Epithelial cell of esophagus (primary cell): ENCODE results near the gene SHOC2.
A peak's percentile ranks its signal among the peaks of the same experiment; 100 is the strongest.

ENCODE experiments used
- DNase-seq: peaks from one replicate; pipeline ENCODE4 v3.0.0; 2010; ENCODE audit warnings: low read depth
- H3K4me3 ChIP-seq: 2 replicates; pipeline ENCODE4 v1.5.1; 2011; ENCODE audit warnings: mild to moderate bottlenecking, low read length, control low read depth
- TF ChIP-seq, protein P1 (sequence below): IDR thresholded peaks from 2 replicates; pipeline ENCODE4 v1.5.1; 2011; ENCODE audit warnings: low read depth, mild to moderate bottlenecking, low read length, control low read depth, inconsistent platforms; ENCODE audit not compliant: insufficient read depth; ENCODE audit errors: missing control alignments

Gene SHOC2

DNA sequence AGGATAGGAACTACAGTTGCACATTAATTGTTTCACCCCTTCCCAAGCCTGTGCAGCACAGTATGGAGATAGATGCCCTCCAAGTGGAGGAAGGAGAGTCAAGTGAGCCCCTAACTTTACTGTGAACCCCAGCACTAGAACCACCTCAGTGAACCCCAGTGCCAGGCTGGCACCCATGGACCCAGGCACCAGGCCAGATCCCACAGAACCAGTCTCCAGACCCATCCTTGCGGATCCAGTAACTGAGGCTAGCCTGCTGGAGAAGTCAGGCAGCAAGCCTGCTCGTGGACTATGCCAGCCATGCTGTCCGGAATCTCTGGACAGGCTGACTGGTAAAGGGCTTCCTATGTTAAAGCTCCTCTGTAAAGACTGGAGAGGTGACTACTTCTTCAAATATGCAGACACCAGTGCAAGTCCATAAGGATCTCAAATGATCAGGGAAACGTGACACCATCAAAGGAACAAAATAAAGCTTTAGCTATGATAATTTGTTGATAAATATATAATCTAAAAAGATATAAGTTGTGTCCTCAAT is 27.7 kb downstream of the SHOC2 start:
- TF ChIP-seq, protein P1, sequence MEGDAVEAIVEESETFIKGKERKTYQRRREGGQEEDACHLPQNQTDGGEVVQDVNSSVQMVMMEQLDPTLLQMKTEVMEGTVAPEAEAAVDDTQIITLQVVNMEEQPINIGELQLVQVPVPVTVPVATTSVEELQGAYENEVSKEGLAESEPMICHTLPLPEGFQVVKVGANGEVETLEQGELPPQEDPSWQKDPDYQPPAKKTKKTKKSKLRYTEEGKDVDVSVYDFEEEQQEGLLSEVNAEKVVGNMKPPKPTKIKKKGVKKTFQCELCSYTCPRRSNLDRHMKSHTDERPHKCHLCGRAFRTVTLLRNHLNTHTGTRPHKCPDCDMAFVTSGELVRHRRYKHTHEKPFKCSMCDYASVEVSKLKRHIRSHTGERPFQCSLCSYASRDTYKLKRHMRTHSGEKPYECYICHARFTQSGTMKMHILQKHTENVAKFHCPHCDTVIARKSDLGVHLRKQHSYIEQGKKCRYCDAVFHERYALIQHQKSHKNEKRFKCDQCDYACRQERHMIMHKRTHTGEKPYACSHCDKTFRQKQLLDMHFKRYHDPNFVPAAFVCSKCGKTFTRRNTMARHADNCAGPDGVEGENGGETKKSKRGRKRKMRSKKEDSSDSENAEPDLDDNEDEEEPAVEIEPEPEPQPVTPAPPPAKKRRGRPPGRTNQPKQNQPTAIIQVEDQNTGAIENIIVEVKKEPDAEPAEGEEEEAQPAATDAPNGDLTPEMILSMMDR: no peak
- no peak overlapping the region for H3K4me3 ChIP-seq
- peak; percentile 27 for DNase-seq

DNA sequence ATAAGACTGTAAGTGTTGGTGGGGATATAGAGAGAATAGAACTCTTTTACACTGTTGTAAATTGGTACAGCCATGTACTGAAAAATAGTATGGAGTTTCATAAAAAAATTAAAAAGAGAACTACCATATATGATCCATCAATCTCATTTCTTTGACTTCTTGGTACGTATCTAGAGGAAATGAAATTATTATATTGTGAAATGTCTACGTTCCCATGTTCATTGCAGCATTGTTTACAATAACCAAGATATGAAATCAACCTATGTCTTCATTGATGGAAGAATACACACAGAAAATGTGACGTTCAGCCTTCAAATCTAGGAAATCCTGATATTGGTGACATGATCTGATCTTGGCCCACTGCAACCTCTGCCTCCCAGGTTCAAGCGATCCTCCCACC is 32.0 kb downstream of the SHOC2 start:
- H3K4me3 ChIP-seq: no peak overlapping the region
- no peak for DNase-seq
- TF ChIP-seq, protein P1: no peak

DNA sequence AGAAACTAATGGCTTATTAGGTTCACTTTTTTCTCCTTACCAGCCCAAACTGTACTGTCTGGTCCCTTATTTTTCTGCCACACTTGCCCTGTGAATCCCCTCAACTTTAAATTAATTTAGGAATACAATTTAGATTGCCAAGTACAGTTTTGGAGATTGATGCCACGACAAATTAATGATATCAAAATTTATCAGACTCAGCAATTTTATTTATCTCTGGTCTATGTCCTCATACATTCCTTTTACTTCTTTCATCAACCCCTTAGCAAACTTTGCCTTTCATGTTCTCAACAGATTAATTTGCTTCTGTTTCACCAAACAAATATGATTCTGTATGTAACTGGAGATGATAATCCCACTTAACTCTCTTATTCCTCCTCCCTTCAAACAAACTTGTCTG is 38.2 kb downstream of the SHOC2 start:
- no peak for DNase-seq
- no peak overlapping the region for H3K4me3 ChIP-seq
- TF ChIP-seq, protein P1: no peak

DNA sequence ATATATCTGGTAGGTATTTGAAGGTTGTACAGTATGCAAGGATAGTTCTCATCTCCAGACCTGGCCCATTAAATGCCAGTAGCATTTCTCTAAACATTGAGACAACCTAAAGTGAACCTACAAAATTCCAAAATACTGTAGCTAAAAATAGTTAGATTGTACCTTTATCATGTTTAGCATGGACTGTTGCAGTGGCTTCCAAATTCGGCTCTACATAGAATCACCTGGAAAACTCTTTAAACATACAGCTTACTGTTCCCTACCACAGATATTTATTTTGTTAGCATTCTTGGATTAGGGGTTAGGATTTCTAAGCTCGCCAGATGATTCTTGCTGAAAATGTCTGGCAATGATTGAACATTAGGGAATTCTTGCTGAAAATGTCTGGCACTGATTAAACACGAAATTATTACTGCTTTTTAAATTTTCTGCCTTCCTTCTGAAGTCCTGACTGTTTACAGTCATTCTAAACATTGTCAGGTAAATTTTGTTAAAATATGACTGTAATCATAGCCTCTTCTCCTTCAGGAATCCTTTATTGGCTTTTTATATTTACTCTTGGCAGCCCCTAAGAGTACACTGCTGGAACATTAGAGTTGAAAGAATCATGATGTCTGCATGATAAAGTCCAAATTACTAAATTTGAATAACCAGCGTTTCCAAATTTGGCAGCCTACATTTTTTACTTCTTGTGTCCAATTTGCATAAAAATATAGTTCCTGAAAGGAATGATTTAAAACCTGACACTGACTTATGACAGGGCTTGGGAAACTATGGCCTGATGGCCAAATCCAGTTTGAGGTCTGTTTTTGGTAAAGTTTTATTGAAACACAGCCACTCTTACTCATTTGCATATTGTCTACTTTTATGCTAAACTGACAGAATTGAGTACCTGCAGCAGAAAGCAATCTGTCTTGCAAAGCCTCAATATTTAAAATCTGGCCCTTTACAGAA is 40.3 kb downstream of the SHOC2 start:
- TF ChIP-seq, protein P1: no peak
- DNase-seq: no peak
- no peak overlapping the region for H3K4me3 ChIP-seq

DNA sequence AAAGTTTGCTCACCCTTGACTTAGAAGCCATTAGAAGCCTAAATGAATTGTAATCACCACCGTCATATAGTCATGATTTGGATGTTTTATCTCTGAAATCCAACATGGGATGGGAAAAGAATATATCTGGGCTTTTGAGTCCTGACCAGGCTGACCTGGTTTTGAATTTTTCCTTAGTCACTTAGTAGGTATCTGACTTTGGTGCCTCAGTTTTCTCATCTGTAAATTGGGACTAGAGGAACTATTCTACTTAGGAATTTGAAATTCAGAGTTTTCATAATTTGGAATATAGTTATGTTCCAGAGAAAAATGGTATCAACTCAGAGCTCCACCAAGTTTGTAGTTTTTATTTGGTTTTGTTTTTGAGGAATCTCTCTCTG is 40.9 kb downstream of the SHOC2 start:
- TF ChIP-seq, protein P1: no peak
- H3K4me3 ChIP-seq: no peak overlapping the region
- DNase-seq: no peak

DNA sequence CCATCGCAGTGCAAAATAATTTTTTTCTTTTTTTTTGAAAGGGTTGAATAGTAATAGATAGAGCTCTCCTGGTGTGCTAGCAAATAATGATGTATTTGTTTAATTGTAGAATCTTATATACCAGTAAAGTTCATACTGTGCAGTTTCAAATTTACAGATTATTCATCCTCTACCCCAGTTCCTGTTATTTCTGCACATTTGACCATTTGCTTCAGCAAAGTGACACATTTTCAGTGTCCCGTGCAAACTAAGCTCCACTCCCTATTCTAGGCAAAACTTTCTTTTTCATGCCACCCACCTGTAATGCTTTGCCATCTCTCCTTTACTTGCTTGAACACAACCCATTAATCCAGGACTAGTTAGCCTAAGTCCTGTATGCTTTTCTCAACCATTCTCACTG is 43.0 kb downstream of the SHOC2 start:
- DNase-seq: no peak
- no peak overlapping the region for H3K4me3 ChIP-seq
- TF ChIP-seq, protein P1: no peak

DNA sequence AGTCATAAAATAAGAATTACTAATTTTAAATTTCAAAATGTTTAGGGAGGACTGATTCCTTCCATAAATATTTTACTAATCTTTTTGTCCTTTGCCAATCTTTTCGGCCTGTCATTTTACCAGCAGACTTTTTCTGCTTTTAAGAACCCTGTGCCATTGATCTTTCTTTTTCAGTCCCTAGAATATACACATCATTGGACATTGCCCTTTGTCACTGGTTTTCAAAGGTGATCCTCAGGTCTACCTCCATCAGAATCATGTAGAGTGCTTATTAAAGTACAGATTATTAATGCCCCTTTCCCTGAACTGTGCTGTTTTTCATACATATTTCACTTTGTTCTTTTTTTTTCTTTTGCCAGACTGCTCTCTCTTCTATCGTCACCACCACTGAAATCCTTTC is 43.8 kb downstream of the SHOC2 start:
- no peak overlapping the region for H3K4me3 ChIP-seq
- TF ChIP-seq, protein P1: no peak
- DNase-seq: no peak
